GM18870 (cell line): Measurements from ENCODE around the gene ZEB2.
A peak's percentile ranks its signal among the peaks of the same experiment; 100 is the strongest.

Source experiments
- ATAC-seq: cut with Tn5 transposase; IDR thresholded peaks from one replicate; pipeline ENCODE4 v1.9.1; 2021; ENCODE audit warnings: moderate library complexity; ENCODE audit not compliant: unreplicated experiment

The ZEB2 gene

DNA sequence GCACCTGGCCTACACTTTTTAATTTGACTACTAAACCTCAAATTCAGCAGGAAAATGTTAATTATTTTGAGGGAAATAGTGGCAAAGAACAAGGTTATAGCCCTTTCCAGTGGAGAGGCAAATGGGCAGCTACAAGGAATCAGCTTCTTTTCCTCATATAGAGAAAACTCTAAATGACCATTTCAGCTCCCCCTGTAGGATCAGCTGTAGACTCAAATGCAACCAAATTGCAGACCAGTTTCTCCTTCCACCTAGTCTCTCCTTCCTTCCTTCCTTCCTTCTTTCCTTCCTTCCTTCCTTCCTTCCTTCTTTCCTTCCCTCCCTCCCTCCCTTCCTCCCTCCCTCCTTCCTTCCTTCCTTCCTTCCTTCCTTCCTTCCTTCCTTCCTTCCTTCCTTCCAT is 158.2 kb downstream of the ZEB2 start:
- no peak for ATAC-seq

DNA sequence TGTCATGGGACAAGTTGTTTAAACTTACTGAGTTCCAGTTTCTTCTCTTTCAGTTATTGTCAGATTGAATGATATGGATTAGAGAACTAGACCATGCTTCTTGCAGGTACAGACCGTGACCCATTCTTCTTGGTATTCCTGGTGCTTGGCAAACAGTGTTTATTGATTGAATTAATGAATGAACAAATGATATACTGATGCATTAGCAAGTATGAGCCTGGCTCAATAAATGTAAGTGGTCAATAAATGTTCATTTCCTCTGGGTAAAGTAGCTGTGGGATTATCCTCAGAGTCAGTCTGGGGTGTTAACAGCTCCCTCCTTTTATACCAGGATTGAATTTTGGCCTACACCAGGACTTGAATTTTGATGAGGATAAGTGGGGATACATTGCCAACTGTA is 160.2 kb downstream of the ZEB2 start:
- no peak for ATAC-seq

DNA sequence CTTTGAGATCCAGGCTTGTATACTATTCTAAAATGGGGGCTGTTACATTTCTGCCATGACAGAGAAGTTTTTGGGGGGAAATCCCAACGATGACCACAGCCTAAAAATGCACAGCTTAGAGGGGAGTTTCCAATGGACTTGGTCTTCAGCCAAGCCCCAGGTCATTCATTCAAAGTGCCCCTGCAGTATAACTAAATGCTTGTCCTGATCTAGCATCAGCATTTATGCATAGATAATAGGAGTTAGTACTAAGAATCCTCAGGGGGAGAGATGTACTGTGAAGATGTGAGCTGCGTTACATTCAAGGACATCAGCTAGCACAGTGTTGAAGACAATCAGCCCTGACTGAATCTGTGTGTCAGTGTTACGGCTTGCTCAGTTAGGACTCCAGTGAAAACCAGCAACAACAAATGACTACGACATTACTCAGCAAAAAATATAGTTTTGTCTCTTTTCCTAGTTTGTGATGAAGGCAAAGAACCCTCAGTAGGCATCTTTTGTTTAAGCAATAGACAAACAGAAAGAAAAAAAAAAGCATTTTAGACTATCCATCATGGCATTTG is 160.9 kb downstream of the ZEB2 start:
- ATAC-seq: peak; percentile 51

DNA sequence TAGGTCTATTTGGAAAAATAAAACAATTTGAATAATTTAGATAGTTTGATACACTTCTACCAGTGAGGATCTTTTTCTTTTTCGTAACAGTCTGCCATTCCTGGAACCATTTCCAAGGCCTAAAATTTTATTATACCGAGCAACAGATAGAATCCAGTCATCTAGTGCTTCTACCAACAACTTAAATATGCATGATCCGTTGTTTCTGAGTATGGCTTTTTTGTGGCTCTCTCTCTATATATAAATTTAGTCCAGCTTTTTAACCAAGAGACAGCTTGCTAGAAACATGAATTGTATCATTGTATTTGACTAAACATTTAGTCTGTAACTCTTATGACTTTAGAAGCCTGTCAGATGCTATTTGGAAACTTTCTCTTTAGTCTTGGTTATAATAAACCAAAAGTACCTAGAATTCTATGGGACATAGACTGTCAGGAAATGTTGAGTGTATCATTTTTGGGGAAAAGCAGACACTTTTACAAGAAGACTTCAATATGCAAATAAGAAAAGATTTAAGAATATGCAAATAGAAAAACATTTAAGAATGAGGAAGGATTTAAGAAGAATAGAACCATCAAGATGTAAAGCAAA is 161.4 kb downstream of the ZEB2 start:
- ATAC-seq: peak; percentile 11

DNA sequence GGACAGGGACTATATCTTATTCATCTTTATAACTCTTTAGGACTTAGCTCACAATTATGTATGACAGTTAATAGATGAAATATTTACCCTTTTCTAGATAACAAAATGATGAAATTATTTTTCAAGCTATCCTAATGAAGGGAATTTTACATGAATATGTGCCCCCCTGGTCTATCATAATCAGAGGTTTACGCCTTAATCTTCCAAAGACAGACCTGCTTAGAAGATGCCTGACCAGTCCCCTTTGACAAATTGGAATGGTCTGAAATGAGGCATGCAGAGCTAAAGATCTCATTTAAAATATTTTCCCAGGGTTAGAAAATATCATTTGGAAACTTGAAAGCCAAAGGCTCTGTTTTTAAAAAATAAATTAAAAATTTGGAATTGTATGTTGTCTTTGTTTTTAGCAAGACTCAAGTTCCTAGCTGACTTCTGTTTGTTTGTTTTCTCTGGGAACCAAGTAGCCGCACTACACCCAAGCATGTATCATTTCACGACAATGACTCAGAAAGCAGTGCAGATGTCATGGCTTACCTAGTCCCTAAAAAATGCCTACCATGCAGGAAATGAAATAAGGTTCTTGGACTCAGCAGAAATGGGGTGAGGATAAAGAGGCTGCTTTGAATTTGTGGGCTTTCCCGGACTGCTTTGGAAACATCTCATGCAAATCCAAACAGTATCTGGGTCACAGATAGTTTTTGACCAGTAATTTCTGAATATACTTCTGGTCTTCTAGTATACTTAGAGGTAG is 162.1 kb downstream of the ZEB2 start:
- peak; percentile 88 for ATAC-seq

DNA sequence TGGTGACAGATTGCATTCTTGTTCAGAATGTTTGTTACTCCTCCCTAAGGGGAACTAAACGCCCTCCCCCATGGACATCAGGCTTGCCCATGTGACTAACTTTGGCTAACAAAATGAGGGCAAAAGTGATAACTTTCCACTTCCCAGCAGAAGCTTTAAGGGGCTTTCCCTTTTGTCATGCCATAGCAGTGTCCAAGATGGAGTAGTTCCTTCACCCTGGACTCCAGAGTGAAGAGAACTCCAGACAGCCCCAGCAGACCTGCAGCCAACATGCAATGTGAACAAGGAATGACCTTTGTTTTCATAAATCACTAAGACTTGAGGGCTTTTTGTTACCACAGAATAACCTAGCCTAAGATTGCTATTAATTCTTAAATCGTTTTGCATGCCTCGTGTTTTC is 163.5 kb downstream of the ZEB2 start:
- no peak for ATAC-seq

DNA sequence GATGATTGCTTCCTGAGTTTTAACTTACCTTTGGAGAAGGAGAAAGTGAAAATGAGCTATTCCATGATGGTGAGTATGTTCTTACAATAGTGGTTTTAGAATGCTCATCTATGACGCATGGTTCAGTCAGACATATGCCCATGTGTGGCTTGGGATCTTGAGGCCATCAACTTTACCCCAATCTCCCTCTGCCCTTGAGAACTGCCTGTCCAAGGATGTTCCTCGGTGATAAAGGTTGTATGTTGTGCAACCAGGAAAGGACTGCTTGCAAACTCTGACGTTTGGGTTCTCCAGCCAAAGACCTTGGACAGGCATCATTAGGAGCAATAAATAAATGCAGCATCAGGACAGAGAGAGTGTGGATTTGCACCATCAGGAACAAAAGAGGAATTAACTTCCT is 165.0 kb downstream of the ZEB2 start:
- ATAC-seq: no peak

DNA sequence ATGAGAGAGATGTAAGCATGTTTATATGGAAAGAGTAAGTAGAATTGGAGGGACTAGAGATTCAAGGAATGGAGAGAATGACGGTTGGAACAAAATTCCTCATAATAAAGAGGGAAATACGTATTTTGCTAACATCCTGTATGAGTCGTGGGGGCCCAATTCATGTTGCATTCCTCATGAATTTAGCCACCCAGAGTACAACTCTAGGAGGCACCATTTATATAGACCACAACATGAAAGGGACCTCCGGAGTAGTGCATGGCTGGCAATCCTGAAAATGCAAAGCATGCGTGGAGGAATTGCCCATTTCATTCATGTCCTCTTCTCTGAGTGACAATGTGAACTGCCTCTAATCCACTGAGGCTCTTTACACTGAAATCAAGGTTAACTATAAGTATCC is 168.2 kb downstream of the ZEB2 start:
- no peak for ATAC-seq

DNA sequence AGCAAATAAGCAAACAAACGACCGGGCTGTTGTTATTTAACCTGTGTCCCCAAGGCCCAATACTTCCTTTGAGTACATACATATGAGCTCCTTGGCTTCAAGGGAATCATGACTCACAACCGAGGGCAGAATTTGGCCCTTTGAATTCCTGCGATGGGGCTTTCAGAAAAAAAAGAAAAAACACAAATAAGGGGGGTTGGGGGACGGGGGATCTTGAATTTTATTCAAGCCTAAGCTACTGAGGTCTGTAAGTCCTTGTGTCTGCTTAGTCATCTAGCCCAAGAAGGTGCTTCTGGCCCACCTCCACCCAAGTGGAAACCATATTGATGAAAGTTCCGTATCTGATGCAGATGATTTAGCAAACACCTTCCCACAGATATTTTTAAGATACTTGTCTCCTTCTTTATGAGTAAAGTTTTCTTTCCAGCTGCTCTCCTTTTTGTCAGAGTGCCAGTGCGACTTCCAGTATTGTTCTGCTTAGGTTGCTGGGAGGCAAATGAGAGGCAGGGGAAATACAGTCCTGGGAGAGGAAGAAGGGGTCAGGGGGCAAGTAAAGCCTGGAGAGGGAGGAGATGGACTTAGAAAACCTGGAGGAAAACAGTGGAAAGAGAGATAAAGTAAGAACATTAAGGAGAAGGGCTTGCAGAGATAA is 169.6 kb downstream of the ZEB2 start:
- no peak for ATAC-seq

DNA sequence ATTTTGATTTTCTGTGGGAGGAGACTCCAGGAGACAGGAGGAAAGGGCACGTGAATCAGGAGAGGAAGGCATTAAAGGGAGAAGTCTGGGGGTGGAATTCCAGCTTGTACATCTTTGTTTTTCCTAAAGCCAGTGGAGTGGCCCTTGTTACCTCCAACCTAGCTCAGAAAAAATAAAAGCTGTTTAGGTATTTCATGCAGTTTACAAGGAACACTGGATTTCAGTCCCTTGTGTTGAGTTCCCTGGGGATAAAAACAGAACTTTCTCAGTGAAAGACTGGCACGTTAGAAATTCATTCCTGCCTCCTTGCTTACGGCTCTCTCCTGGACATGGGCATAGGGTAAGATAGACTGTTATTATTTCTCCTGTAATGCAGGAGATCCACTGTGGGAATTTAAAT is 170.2 kb downstream of the ZEB2 start:
- no peak for ATAC-seq

DNA sequence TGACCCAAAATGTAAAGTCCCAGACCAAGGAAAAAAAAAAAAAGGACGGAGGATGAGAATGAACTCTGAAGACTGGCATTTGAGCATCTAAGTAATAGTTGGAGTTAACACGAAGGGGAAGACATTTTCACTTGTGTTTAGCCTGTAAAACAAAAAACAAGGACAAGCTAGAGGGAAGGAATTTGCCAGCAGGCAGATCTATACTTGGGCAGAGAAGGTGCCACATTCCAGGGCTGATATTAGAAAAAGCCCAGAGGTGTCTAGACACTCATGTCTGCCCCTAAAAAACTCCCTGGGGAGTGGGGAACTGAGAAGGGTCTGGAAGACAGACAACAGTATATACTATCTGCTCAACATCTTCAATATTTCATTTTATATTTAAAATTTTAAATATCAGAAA is 171.1 kb downstream of the ZEB2 start:
- no peak for ATAC-seq

DNA sequence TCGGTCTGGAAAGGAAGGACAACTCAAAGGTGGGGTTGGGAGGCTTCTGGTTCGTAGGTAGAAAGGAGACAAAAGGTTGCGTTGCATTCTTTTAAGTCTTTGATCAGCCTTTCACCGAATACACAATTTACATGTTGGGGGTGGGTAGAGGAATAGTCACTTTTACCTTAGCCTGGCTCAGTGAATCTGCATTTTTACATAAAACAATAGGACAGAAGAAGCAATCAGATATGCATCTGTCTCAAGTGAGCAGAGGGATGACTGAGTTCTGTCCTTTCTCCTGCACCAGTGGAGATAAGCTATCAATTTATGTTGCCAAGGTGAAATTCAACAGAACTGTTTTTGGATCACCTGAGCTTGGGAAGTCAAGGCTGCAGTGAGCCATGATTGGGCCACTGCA is 173.7 kb downstream of the ZEB2 start:
- no peak for ATAC-seq

DNA sequence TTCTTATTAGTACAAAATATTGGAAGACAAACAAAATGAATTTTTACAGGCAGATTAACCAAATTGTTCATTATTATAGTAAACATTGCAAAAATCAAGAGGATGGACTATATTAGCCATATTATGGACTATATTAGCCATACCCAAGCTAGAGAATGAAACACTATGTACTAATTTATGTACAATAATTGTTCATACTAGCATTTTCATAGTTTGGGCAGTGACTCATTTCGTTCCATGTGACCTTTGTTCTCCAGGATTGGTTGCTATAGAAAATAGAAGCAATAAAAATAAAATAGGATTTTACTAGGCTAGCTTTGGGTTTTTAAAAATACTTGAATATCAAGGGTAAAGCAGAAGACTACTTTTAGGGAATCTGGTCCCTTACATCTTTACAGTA is 176.8 kb downstream of the ZEB2 start:
- peak; percentile 82 for ATAC-seq

DNA sequence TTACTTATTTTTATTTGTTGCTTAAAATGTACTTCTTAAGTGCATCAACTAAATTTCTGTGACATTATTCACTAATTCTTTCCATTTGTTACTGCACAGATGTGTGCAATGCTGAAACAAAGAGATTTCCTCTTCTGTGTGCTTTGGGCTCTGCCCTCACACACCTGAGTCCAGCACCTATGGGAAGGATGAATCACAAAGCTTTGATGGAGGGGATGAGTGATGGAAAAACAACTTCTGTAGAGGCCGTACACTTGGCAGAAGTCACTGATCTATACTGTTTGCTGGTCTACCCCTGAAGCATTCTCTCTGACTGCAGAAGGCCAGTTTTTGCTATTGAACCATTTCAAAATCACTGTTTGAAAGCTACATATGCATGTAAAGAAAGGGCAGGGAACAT is 178.4 kb downstream of the ZEB2 start:
- ATAC-seq: no peak

DNA sequence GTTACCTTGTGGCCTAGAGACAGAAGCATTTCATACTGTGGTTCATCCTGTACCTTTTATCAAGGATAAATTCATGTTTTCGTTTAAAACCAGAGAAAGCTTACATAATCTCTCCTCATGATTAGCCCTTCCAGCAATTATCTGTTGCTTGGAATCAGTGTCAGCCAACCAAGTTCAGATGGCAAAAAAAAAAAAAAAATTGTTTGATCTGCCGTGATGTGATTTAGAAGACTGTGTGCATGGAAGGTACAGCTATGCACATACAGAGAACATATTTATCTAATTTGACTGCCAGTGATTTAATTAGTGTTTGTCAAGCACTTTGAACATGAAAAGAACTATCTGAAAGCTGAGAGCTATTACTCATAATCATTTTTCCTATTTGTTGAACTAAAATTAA is 180.9 kb downstream of the ZEB2 start:
- no peak for ATAC-seq

DNA sequence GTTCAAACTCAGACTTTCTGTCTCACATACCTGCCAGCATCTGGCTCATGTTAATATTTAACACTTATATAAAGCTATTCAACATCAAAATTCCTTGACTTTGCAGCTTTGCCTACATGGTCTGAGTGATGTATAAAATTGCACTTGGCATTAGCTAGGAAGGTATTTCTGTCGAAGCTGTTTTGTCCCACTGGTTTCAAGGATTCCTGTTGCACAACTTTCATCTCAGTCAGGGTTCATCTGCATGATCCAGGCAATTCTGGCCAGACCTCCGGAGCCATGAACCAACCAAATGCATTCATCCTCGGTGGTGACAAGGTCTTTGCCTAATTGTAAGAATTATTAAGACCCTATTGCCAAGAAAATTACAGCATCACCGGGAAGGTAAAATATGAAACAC is 185.4 kb downstream of the ZEB2 start:
- ATAC-seq: no peak
